ENCODE results near the gene INSIG1.
A peak's percentile ranks its signal among the peaks of the same experiment; 100 is the strongest.

The INSIG1 gene

GRCh38 chr7:155346285-155346684 lies 48.6 kb downstream of the INSIG1 start:
- H2AFZ ChIP-seq (ENCODE audit: low read length), result no peak overlapping the region
- no peak overlapping the region for H3K4me2 ChIP-seq (ENCODE audit: low read depth, low read length)
- no peaks in the 10 kb centered on the region for H3K9me3 ChIP-seq (replicated peaks; ENCODE audit: insufficient read depth, low read length)
- H3K9me2 ChIP-seq (replicated peaks; ENCODE audit: insufficient read depth, low read length), result no peaks in the 10 kb centered on the region
- H3F3A ChIP-seq (ENCODE audit: insufficient read depth, low read length), result no peaks in the 10 kb centered on the region
- no peak overlapping the region for H3K4me3 ChIP-seq (ENCODE audit: low read length)
- no peak for TF ChIP-seq EZH2phosphoT487 (IDR thresholded peaks at IDR 0.05; ENCODE audit: low read length)
- TF ChIP-seq CTCF (IDR thresholded peaks at IDR 0.05; ENCODE audit: low read length), result no peak
- TF ChIP-seq EZH2 (optimal IDR thresholded peaks at IDR 0.05; ENCODE audit: low read depth, low read length), result no peak
- no peaks in the 10 kb centered on the region for H3K4me1 ChIP-seq (ENCODE audit: low read length)
- H3K27ac ChIP-seq (ENCODE audit: low read length), result no peak overlapping the region
- no peaks in the 10 kb centered on the region for H3K36me3 ChIP-seq (replicated peaks; ENCODE audit: insufficient read depth, low read length)
- H4K20me1 ChIP-seq (ENCODE audit: insufficient read depth, low read length), result no peaks in the 10 kb centered on the region
- peaks cover 53% of the 10 kb centered on the region for H3K27me3 ChIP-seq (replicated peaks; ENCODE audit: insufficient read depth, low read length)
- DNase-seq, result no peak
- no peaks in the 10 kb centered on the region for H3K79me2 ChIP-seq (ENCODE audit: low read length)
- H3K9ac ChIP-seq (ENCODE audit: low read length), result no peak overlapping the region

GRCh38 chr7:155348806-155349205 lies 51.1 kb downstream of the INSIG1 start:
- no peaks in the 10 kb centered on the region for H4K20me1 ChIP-seq (ENCODE audit: insufficient read depth, low read length)
- no peak overlapping the region for H3K27ac ChIP-seq (ENCODE audit: low read length)
- no peaks in the 10 kb centered on the region for H3K36me3 ChIP-seq (replicated peaks; ENCODE audit: insufficient read depth, low read length)
- H3K27me3 ChIP-seq (replicated peaks; ENCODE audit: insufficient read depth, low read length), result peaks cover 53% of the 10 kb centered on the region
- TF ChIP-seq EZH2phosphoT487 (IDR thresholded peaks at IDR 0.05; ENCODE audit: low read length) (no peak), EZH2 (optimal IDR thresholded peaks at IDR 0.05; ENCODE audit: low read depth, low read length) (no peak), CTCF (IDR thresholded peaks at IDR 0.05; ENCODE audit: low read length) (no peak)
- no peak overlapping the region for H2AFZ ChIP-seq (ENCODE audit: low read length)
- H3F3A ChIP-seq (ENCODE audit: insufficient read depth, low read length), result no peaks in the 10 kb centered on the region
- no peaks in the 10 kb centered on the region for H3K4me1 ChIP-seq (ENCODE audit: low read length)
- no peak overlapping the region for H3K4me3 ChIP-seq (ENCODE audit: low read length)
- H3K79me2 ChIP-seq (ENCODE audit: low read length), result no peaks in the 10 kb centered on the region
- H3K9me3 ChIP-seq (replicated peaks; ENCODE audit: insufficient read depth, low read length), result no peaks in the 10 kb centered on the region
- H3K4me2 ChIP-seq (ENCODE audit: low read depth, low read length), result no peak overlapping the region
- no peak overlapping the region for H3K9ac ChIP-seq (ENCODE audit: low read length)
- no peak for DNase-seq
- no peaks in the 10 kb centered on the region for H3K9me2 ChIP-seq (replicated peaks; ENCODE audit: insufficient read depth, low read length)

- no peaks in the 10 kb centered on the region for H3F3A ChIP-seq (ENCODE audit: insufficient read depth, low read length)
- H3K36me3 ChIP-seq (replicated peaks; ENCODE audit: insufficient read depth, low read length), result no peaks in the 10 kb centered on the region
- H3K9ac ChIP-seq (ENCODE audit: low read length), result no peak overlapping the region
- peaks cover 45% of the 10 kb centered on the region for H3K27me3 ChIP-seq (replicated peaks; ENCODE audit: insufficient read depth, low read length)
- no peak overlapping the region for H3K27ac ChIP-seq (ENCODE audit: low read length)
- no peaks in the 10 kb centered on the region for H3K79me2 ChIP-seq (ENCODE audit: low read length)
- H3K9me2 ChIP-seq (replicated peaks; ENCODE audit: insufficient read depth, low read length), result no peaks in the 10 kb centered on the region
- H3K4me1 ChIP-seq (ENCODE audit: low read length), result no peaks in the 10 kb centered on the region
- no peaks in the 10 kb centered on the region for H3K9me3 ChIP-seq (replicated peaks; ENCODE audit: insufficient read depth, low read length)
- no peak for DNase-seq
- H3K4me2 ChIP-seq (ENCODE audit: low read depth, low read length), result 0 out of 2 replicates have a peak overlapping the region, but pooled peaks have one; percentile 15
- no peak overlapping the region for H2AFZ ChIP-seq (ENCODE audit: low read length)
- H4K20me1 ChIP-seq (ENCODE audit: insufficient read depth, low read length), result no peaks in the 10 kb centered on the region
- TF ChIP-seq EZH2phosphoT487 (IDR thresholded peaks at IDR 0.05; ENCODE audit: low read length) (no peak), EZH2 (optimal IDR thresholded peaks at IDR 0.05; ENCODE audit: low read depth, low read length) (no peak), CTCF (IDR thresholded peaks at IDR 0.05; ENCODE audit: low read length) (no peak)
- no peak overlapping the region for H3K4me3 ChIP-seq (ENCODE audit: low read length)
Observed at GRCh38 chr7:155349601-155350331, 52.1 kb downstream of the INSIG1 start.
